Measurements from ENCODE around the gene RFXAP. TPM values are rescaled to one million over a fixed set of nuclear protein-coding genes. Genes with fewer than 3 reads are reported as not detected.
A peak's percentile ranks its signal among the peaks of the same experiment; 100 is the strongest.

Gene RFXAP
- total and polyA plus RNA-seq, 2 donors (not counting 3 experiments of a cell fraction or from before 2014, with no cell fraction given): 3.0 to 7.2 TPM

DNA sequence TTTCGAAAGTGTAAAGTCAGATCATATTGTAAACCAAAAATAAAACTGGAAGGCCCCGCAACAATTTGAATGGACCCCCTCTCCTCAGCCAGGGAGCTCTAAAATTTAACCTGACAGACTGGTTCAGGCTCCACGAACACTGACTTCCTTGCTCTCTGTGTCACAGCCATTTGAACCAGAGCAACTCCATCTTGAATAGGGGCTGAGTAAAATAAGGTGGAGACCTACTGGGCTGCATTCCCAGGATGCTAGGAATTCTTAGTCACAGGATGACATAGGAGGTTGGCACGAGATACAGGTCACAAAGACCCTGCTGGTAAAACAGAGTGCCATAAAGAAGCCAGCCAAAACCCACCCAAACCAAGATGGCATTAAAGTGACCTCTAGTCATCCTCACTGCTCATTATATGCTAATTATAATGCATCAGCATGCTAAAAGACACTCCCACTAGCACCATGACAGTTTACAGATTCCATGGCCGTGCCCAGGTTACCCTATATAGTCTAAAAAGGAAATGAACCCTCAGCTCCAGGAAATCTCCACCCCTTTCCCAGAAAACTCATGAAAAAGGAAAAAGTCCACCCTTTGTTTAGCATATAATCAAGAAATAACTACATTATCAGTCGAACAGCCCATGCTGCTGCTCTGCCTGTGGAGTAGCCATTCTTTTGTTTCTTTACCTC, 43.1 kb downstream of the RFXAP start:
- H3K36me3 ChIP-seq (ENCODE audit: control insufficient read depth in 2 of 2, extremely low read depth in 1 of 2, insufficient read depth in 2 of 2, low read length in 2 of 2): no peaks in the 10 kb centered on the region

DNA sequence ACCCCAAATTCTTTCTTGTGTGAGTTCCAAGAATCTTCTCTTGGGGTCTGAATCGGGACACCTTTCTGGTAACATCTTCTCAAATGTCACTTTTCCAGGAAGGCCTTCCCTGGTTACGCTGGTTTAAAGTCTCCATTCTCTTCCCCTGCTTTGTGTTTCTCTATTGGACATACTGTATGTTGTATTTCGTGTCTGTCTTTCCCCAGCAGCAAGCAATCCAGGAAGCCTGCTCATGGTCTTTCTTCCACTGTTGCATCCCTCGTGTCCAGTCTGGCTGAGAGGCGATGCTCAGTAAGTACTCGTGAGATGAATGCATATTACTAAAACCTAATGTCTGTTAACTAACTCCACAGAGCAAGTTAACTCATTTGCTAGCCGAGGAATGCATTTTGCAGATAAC, 43.7 kb downstream of the RFXAP start:
- Histone ChIP-seq H3K9ac (replicated peaks; ENCODE audit: extremely low read depth, insufficient read depth, low read length) (no peak overlapping the region), H3K36me3 (ENCODE audit: control insufficient read depth in 2 of 2, extremely low read depth in 1 of 2, insufficient read depth in 2 of 2, low read length in 2 of 2) (no peaks in the 10 kb centered on the region), H3K9me3 (replicated peaks; ENCODE audit: control insufficient read depth, insufficient read depth, low read length) (no peaks in the 10 kb centered on the region), H2AFZ (ENCODE audit: low read depth, low read length) (peak overlapping the region; percentile 84), H3K9me1 (replicated peaks; ENCODE audit: control insufficient read depth, extremely low read depth, insufficient read depth, low read length) (no peaks in the 10 kb centered on the region), H3K27me3 (ENCODE audit: control insufficient read depth in 2 of 2, insufficient read depth in 2 of 2, low read length in 2 of 2) (no peaks in the 10 kb centered on the region), H3K4me2 (ENCODE audit: insufficient read depth, low read length) (peak overlapping the region; percentile 44), H4K20me1 (replicated peaks; ENCODE audit: control insufficient read depth, extremely low read depth, insufficient read depth, low read length) (no peaks in the 10 kb centered on the region), H3K79me2 (ENCODE audit: control insufficient read depth, insufficient read depth, low read length) (no peaks in the 10 kb centered on the region), H3K4me3 (replicated peaks in 1 of 3; ENCODE audit: insufficient read depth in 1 of 3, low read depth in 1 of 3, low read length in 3 of 3) (no peak overlapping the region), H3K27ac (ENCODE audit: insufficient read depth, low read depth, low read length) (peak overlapping the region; percentile 15), H3K4me1 (ENCODE audit: control insufficient read depth, extremely low read depth, insufficient read depth, low read length) (peaks cover 18% of the 10 kb centered on the region)
- TF ChIP-seq MYC (IDR thresholded peaks at IDR 0.05; ENCODE audit: low read depth, low read length): no peak
- no peak for TF ChIP-seq POLR2A (IDR thresholded peaks at IDR 0.05; ENCODE audit: low read depth, low read length)
- TF ChIP-seq, protein P1, sequence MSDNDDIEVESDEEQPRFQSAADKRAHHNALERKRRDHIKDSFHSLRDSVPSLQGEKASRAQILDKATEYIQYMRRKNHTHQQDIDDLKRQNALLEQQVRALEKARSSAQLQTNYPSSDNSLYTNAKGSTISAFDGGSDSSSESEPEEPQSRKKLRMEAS (IDR thresholded peaks at IDR 0.05; ENCODE audit: insufficient read depth, insufficient read length): no peak
- TF ChIP-seq EZH2 (IDR thresholded peaks at IDR 0.05; ENCODE audit: borderline replicate concordance, low read depth, low read length, severe bottlenecking): no peak
- TF ChIP-seq, protein P2, sequence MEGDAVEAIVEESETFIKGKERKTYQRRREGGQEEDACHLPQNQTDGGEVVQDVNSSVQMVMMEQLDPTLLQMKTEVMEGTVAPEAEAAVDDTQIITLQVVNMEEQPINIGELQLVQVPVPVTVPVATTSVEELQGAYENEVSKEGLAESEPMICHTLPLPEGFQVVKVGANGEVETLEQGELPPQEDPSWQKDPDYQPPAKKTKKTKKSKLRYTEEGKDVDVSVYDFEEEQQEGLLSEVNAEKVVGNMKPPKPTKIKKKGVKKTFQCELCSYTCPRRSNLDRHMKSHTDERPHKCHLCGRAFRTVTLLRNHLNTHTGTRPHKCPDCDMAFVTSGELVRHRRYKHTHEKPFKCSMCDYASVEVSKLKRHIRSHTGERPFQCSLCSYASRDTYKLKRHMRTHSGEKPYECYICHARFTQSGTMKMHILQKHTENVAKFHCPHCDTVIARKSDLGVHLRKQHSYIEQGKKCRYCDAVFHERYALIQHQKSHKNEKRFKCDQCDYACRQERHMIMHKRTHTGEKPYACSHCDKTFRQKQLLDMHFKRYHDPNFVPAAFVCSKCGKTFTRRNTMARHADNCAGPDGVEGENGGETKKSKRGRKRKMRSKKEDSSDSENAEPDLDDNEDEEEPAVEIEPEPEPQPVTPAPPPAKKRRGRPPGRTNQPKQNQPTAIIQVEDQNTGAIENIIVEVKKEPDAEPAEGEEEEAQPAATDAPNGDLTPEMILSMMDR (IDR thresholded peaks at IDR 0.05; ENCODE audit: extremely low read depth in 1 of 2, insufficient read depth in 1 of 2, low read depth in 1 of 2, low read length in 2 of 2): no peak
- no peak for TF ChIP-seq POLR2AphosphoS5 (IDR thresholded peaks at IDR 0.05; ENCODE audit: insufficient read depth, low read depth, low read length)
- no peak for TF ChIP-seq GATA2 (IDR thresholded peaks at IDR 0.05; ENCODE audit: insufficient read depth, insufficient read length, low read depth, low read length)
- no peak for TF ChIP-seq FOS (IDR thresholded peaks at IDR 0.05; ENCODE audit: borderline replicate concordance, insufficient read depth, low read length)
- TF ChIP-seq JUN (IDR thresholded peaks at IDR 0.05; ENCODE audit: borderline replicate concordance, insufficient read depth, insufficient read length, low read depth): no peak
- CTCF ChIA-PET: interaction anchor here (0.5 to 11.0 kb wide), 2 partner anchors 118 to 137 kb away, joined by 3 to 359 read pairs; no protein-coding TSS in a partner anchor
- FAIRE-seq: no peak
- POLR2A ChIA-PET: no interaction called here
- peak; percentile 51 for DNase-seq (ENCODE audit: low read depth, low spot score)
- dilution Hi-C loops (cut with MboI; ENCODE audit: extremely low pct_ligation_motif_present, low sequenced_read_pairs): loop anchor here (25.0 kb wide), 1 partner anchor 125 kb away; the partner anchor contains the start of gene ALG5
- intact Hi-C loops (cut with micrococcal nuclease): no loop called here
- TSS peak; percentile 92 for BruUV-seq (replicated peaks)

More for the DNA sequence above, 43.1 kb downstream of the RFXAP start:
- Histone ChIP-seq H4K20me1 (replicated peaks; ENCODE audit: control insufficient read depth, extremely low read depth, insufficient read depth, low read length) (no peaks in the 10 kb centered on the region), H3K27me3 (ENCODE audit: control insufficient read depth in 2 of 2, insufficient read depth in 2 of 2, low read length in 2 of 2) (no peaks in the 10 kb centered on the region), H3K4me1 (ENCODE audit: control insufficient read depth, extremely low read depth, insufficient read depth, low read length) (peaks cover 23% of the 10 kb centered on the region), H3K27ac (ENCODE audit: insufficient read depth, low read depth, low read length) (peak overlapping the region; percentile 15), H3K4me3 (replicated peaks in 1 of 3; ENCODE audit: insufficient read depth in 1 of 3, low read depth in 1 of 3, low read length in 3 of 3) (no peak overlapping the region), H3K79me2 (ENCODE audit: control insufficient read depth, insufficient read depth, low read length) (no peaks in the 10 kb centered on the region), H3K9me1 (replicated peaks; ENCODE audit: control insufficient read depth, extremely low read depth, insufficient read depth, low read length) (no peaks in the 10 kb centered on the region), H2AFZ (ENCODE audit: low read depth, low read length) (peak overlapping the region; percentile 84), H3K4me2 (ENCODE audit: insufficient read depth, low read length) (peak overlapping the region; percentile 44), H3K9me3 (replicated peaks; ENCODE audit: control insufficient read depth, insufficient read depth, low read length) (no peaks in the 10 kb centered on the region), H3K9ac (replicated peaks; ENCODE audit: extremely low read depth, insufficient read depth, low read length) (no peak overlapping the region)
- peak; percentile 30 for TF ChIP-seq FOS (IDR thresholded peaks at IDR 0.05; ENCODE audit: borderline replicate concordance, insufficient read depth, low read length)
- no peak for TF ChIP-seq JUN (IDR thresholded peaks at IDR 0.05; ENCODE audit: borderline replicate concordance, insufficient read depth, insufficient read length, low read depth)
- BruUV-seq (replicated peaks): no TSS peak
- ChIA-PET CTCF (interaction anchor here (0.5 to 11.0 kb wide), 2 partner anchors 118 to 138 kb away, joined by 3 to 359 read pairs; no protein-coding TSS in a partner anchor), POLR2A (no interaction called here)
- peak; percentile 77 for FAIRE-seq
- dilution Hi-C loops (cut with MboI; ENCODE audit: extremely low pct_ligation_motif_present, low sequenced_read_pairs) (loop anchor here (25.0 kb wide), 1 partner anchor 125 kb away; the partner anchor contains the start of gene ALG5), intact Hi-C loops (cut with micrococcal nuclease) (no loop called here)
- peak; percentile 67 for DNase-seq (ENCODE audit: low read depth, low spot score)
